GM19468 (cell line): Measurements from ENCODE around the gene ARFGEF3.
"Not testable (repeated sequence)": the region's sequence is repeated elsewhere in the genome, so short reads cannot be mapped to it uniquely, and the experiment has no call there.

Experiments
- ATAC-seq: cut with Tn5 transposase; IDR thresholded peaks from one replicate; pipeline ENCODE4 v1.9.1; 2021; ENCODE audit warnings: mild to moderate bottlenecking, moderate library complexity, moderate number of reproducible peaks; ENCODE audit not compliant: unreplicated experiment; ENCODE audit errors: extremely low read depth

ARFGEF3 gene

DNA sequence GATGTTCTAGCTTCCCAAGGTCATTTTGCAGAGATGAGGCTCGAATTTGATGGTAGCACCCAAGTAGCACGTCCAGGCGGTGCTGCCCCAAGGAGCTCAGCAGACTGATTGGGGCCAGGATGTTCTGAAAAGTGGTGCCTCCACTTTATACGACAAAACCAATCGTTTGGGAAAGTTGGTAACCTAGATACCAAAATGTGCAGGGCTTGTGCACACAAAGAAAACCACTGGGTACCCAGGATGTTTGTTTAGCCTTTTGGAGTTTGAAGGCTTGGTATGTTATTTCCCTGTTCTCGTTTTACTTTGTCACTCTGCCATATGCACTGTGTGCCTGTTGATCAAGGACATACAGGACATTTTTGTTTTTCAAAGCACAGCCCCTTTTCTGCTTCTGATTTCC is 97.3 kb downstream of the ARFGEF3 start:
- ATAC-seq = no peak

DNA sequence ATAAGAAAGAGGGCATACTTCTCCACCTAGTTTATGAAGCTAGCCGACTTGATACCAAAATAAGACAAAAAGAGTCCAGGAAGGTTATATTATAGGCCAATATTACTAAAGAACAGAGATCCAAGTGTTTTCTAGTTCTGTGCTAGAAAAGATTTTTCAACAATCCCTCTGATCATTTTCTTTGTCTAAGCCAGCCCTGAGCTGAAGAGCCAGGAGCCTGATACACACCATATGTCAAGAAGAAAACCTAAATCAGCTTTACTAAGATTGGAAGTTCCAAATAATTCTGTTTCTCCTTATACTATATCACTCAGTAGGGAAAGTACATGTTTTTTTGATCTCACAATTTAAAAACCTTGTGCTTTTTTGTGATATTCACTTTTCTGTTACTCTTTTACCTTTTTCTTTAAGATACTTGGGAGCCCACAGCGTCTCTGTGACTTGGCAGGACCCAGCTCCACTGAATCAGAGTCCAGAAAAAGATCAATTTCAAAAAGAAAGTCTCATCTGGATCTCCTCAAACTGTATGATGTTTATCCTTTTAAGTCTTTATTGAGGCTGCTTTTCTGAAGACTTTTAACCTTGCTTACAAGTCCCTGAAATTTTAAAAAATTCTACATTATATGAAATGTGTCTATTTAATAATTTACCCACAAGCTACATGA is 99.5 kb downstream of the ARFGEF3 start:
- no peak for ATAC-seq

DNA sequence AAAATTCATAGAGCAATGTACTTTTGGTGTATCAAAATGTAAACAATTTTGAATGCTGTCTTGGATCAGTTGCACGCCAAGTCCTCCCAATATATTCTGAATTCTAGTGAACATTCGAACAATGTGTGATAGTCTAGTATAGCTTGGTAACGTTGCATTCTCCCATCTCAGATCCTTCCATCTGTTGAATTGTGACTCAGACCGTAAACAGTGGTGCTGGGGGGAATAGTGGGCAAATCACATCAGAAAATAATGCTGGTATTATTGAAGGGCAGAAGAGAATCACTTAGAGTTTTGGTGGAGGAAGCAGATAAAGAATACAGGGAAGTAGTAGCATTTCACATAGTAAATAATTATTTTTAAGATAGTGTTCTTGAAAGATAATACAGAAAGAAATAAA is 102.2 kb downstream of the ARFGEF3 start:
- no peak for ATAC-seq

DNA sequence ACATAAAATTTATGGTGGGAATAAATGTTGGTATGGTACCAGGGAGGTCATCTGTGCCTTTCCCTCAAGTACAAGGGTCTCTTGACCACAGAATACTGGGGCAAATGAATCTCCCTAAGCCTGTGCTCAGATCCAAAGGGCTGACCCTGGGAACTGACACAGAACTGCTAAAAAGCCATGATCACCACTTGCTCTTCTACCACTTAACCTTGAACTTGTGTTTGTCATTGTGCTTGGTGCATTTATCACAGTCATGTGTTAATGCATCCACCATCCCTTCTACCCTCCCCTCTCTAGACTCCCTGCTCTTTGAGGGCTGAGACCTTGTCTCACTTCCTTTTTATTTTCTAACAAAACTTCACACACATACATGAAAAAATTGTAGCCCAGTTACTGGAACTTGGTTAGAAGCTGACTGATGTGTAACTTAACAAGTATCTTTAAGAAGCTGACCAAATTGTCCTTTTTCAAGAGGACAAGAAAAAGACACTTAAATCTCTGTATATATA is 102.7 kb downstream of the ARFGEF3 start:
- no peak for ATAC-seq

DNA sequence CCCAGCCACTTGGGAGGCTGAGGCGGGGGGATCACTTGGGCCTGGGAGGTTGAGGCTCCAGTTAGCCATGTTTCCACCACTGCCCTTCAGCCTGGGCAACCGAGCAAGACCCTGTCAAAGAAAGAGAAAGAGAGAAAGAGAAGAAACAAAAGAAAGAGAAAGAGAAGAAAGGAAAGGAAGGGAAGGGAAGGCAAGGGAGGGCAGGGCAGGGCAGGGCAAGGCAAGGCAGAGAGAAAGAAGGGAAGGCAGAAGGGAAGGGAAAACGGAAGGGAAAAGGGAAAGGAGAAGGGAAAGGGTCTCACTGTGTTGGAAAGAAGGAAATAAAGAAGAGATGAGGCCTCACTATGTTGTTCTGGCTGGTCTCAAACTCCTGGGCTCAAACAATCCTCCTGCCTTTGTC is 104.4 kb downstream of the ARFGEF3 start:
- no peak for ATAC-seq

DNA sequence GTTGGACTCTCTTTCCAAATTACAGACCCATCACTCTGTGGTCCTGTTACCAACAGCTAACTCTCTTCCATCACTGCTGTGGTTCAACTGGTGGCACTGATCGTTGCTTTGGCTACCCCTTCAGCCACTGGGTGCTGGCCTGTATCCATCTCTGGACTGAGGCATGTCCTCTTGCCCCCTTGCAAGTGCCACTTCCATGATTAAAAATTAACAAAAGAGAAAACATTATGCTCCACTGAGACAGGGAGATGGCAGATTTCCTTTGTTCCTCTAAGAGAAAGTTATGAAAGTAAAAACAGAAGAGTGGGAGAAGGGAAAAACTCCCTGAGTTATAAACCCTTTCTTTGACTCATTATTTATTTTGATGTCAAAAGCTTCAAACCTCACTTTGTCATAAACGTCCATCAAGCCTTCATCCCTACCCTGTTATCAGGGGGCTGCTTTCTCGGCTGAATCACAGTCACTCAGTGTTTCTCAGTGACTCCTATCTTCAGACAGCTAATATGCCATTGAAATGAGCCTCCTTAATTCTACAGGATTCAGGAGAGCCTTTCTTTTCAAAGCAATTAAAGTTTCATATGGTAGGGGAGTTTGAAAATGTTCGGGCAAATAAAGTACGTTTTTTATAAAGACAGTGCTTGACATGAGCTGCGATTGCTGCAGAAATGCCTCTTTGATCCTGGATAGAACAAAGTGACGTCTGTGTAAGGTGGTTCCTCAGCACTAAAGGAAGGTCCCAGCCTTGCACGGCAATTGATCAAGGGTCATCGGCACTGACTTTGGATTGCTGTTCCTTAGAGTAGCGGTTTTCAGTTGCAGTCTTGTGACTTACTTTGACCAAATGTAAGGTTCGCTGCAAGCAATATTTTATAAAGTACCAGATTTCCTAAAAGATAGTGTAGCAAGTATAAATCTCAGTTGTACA is 106.5 kb downstream of the ARFGEF3 start:
- ATAC-seq = no peak

DNA sequence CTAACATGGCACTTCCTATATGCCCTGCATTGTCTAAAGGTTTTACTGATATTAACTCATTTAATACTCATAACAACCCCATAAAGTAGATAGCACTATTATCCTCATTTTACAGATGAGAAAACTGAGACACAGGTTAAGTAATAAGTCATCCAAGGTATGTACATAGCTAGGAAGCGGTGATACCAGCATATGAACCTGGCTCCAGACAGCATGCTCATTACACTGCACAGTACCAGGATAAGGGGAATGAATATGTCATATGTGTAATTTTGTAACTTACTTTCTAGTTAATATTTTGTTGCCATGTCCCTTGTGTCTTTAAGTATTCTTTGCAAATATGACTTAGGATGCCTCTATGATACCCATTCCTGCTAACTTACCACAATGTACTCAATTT is 109.7 kb downstream of the ARFGEF3 start:
- ATAC-seq = no peak

DNA sequence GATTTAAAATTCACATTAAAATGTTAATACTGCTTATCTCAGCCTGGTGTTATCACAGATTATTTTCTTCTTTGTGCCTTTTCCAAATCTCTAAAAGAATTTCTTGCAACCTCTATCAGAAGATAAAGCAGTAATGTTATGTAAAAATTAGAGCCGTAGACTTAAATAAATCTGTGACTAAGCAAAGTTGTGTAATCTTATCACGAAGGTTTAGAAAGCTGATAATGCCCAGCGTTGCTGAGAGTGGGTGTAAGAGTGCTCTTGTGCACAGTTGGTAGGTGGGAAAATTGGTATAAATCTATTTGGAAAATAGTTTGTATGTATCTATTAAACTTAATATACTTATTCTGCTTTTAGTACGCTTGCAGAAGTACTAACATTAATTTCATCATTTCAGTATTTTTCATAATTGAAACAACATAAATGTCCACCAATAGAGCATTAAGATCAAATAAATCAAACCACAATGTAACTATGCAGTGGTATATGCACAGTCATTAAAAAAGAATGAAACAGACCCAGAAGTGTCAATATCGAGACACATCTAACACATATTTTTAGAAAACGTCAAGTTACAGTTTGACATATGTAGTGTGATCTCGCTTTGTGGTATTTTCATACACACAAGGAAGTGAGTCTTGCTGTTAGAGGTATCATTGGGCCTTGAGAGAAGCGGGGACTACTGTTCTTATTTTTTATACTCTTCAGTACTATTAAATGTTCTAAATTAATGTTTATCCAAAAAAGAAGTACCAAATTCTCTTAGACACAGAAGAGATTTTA is 111.0 kb downstream of the ARFGEF3 start:
- no peak for ATAC-seq

DNA sequence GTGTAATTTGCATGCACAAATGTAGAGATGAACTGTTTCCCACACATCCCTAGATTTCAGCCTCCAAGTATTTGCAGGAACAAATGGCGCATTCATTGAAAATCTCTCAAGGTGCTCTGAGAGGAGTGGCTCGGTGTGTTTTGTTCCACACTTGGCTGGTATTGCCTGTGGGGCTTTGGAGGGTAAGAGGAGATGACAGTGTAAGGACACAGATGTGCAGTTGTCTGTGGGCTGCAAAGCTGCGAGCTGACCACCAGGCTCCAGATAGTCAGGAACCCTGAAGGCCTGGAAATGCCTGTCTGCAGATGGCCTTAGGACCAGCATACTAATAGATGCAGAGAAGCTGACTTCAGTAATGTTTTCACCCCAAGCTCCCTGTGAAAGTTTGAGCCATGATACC is 114.2 kb downstream of the ARFGEF3 start:
- no peak for ATAC-seq

DNA sequence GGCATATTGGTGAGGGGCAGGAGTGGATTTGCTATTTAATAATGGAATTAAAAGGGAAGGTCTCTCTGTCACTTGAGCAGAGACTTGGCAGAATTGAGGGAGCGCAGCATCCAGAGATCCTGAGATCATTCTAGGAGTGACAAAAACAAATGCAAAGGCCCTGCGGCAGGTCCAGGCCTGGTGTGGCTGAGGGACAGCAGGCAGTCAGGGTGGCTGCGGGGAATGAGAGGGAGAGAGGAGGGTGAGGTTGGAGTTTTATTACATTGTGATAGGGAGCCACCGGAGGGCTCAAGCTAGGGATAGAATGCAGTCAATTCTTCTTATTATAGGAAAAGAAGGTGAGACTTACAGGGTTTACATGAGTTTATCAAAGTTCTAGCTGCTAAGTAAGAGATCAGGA is 116.1 kb downstream of the ARFGEF3 start:
- no peak for ATAC-seq

DNA sequence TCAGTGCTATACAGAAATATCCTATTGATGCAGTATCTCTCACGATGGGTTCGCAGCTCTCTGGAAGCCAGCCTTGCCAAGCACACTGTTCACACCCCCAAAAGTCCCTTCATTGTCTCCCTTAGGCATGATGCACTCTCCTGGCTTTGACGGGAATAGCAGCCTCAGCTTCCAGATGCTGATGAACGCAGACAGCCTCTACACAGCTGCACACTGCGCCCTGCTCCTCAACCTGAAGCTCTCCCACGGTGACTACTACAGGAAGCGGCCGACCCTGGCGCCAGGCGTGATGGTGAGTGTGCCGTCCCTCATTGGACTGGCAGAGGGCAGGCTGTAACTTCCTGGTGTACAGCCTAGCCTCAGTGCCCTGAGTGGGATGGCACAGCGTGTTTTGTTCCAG is 116.6 kb downstream of the ARFGEF3 start:
- no peak for ATAC-seq

DNA sequence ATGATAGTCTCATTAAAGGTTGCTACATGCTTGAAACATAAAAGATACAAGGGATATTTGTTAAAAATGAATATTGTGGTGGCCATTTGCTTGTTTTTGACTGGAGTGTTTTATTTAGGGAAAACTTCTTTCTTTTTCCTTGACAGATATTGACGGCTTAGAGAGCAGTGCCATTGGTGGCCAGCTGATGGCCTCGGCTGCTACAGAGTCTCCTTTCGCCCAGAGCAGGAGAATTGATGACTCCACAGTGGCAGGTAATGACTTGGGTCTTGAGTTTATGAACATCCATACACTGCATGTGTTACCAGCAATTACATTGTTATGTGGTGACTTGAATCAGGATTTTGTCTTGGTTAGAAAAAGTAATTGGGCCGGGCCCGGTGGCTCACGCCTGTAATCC is 124.1 kb downstream of the ARFGEF3 start:
- ATAC-seq = no peak

DNA sequence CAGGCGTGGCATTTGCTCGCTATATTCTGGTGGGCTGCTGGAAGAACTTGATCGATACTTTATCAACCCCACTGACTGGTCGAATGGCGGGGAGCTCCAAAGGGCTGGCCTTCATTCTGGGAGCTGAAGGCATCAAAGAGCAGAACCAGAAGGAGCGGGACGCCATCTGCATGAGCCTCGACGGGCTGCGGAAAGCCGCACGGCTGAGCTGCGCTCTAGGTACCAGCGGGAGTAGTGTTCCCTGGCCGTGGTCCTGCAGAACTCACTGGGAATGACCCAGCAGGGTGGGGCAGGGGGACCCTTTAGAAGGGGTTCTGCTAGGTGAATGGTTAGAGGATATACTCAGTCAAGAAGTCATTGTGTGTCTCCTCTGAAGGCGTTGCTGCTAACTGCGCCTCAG is 125.0 kb downstream of the ARFGEF3 start:
- ATAC-seq = no peak

DNA sequence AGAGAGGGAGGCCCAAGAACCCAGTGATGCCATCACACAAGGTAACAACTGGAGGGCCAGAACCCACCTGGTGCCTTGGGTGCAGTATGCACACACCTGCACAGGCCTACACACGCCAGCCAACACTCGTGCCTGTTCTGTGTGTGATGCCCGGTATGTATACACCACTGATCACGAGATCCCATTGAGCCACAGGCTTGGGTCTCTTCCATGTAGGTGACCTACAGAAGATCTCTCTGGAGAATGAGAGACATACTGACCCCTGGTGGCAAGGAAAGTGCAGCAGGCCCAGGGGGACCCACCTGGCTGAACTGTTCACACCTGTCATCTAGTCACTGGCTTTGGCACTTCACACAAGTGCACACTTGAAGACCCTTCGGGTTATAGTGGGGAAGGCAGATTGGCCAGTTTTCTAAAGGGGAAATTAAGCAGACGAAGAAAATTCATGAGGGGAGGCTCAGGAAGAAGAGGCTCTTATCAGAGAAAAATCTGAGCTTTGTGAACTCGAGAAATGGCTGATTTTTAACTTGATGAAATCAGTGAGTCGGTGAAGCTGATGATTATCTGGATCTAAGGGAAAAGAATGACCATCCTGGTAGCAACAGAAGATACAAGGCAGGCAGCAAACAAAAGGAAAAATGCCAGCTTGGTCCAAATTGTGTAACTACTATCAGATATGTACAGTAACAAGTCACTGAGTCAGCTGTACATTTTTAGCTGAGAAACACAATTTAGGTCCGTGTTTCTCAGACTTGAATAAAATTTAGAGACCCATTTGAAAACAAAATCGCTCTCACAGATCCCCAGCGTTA is 125.6 kb downstream of the ARFGEF3 start:
- ATAC-seq = no peak

DNA sequence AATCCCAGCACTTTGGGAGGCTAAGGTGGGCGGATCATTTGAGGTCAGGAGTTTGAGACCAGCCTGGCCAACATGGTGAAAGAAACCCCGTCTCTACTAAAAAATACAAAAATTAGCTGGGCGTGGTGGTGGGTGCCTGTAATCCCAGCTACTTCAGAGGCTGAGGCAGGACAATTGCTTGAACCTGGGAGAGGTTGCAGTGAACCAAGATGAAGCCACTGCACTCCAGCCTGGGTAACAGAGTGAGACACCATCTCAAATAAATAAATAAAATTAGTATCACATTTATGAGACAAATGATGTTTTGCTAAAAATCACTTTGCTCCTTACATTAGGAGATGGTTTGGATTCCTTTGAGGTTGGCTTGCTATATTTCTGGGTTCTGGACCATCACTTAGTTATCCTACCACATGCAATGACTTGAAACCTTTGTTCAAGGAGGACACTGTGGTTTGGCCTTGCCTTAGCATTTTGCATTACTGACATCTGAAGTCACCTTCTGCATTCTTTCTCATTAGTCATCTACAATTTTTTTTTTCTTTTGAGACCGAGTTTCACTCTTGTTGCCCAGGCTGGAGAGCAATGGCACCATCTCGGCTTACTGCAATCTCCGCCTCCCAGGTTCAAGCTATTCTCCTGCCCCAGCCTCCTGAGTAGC is 126.8 kb downstream of the ARFGEF3 start:
- not testable (repeated sequence) for ATAC-seq

DNA sequence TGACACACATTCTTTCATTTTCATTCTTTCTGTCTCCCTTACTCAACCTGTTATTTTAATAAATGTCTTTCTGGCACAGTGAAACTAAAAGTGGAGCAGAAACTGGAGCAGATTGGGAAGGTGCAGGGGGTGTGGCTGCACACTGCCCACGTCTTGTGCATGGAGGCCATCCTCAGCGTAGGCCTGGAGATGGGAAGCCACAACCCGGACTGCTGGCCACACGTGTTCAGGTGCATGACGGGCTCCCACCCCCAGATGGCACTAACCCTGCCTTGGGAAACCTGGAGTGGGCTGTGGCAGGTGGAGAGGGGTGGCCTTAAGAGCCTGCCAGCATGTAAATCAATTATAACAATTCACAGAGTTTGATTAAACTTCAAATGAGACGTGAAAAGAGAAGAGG is 128.0 kb downstream of the ARFGEF3 start:
- no peak for ATAC-seq

DNA sequence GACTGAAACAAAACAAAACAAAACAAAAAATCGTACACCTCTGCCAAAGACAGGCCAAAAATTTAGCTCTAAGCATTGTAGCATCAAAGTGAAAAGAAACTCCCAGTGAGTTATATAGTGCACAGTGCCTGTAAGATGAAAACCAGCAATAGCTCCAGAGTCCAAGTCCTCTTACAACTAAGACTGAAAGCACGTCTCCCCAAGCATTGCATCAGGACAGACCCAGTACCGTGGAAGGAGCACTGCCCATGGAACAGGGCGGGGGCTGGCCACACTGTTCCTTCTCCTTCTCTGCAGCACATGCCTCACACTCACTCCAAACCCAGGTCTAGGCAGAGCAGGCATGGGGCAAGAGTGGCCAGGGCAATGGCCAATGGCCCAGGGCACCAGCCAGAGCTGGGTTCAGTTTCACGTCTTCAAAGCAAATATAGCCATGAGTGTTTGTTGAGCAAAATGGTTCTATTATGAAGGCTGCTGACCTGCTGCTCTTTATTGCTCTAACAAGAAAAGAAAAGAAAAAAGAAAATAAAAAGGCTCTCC is 128.8 kb downstream of the ARFGEF3 start:
- ATAC-seq = no peak

DNA sequence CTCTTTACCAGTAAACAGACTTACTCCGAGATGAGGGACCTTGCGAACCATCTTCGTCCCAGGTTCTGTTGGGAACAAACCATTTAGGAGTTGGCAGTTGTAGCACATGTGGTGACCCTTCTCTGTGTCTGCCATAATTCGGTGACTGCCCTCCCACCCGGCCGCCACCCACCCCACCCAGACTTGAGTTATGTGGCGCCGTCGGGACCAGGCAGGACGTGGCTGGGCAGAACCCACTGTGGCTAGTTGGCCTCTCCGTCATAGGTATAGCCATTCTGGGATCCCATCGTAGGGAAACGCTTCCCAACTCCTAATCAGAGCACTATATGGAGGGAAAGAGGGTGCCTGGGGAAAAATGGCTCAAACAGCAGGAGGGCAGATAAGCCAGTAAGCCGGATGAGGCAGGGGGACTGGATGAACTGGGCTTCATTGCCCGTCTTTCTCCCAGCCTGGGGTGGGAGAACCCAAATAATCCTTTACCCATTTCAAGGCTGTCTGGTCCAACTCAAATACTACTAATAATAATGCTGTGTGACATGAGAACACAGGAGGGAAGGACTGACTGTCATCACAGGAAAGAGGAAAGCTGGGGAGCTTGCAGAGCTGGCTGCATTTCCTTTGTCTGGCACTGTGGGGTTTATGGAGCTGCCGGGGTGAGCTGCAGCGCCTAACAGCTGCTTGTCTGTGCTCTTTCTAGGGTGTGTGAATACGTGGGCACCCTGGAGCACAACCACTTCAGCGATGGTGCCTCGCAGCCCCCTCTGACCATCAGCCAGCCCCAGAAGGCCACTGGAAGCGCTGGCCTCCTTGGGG is 129.5 kb downstream of the ARFGEF3 start:
- no peak for ATAC-seq
